T47D (cell line): ENCODE measurements around the gene OR13F1.
"Not testable (repeated sequence)": the region's sequence is repeated elsewhere in the genome, so short reads cannot be mapped to it uniquely, and the experiment has no call there.

ENCODE experiments used
- DNase-seq, 2 experiments: peaks; one replicate each; pipeline versions ENCODE4 v3.0.0 to v3.0.0-alpha.2; 2011 to 2012; ENCODE audit warnings: low read depth in 1 of 2, low spot score in 1 of 2
- JUND ChIP-seq: IDR thresholded peaks from 2 replicates; pipeline ENCODE4 v1.6.1; 2012; ENCODE audit warnings: low read depth
- in situ Hi-C: cut with HindIII; loops from 2 replicates; pipeline ENCODE4 v1.10.0; 2016; ENCODE audit warnings: low sequenced_read_pairs, low pct_unique_long_range_greater_than_20kb

Gene OR13F1, protein sequence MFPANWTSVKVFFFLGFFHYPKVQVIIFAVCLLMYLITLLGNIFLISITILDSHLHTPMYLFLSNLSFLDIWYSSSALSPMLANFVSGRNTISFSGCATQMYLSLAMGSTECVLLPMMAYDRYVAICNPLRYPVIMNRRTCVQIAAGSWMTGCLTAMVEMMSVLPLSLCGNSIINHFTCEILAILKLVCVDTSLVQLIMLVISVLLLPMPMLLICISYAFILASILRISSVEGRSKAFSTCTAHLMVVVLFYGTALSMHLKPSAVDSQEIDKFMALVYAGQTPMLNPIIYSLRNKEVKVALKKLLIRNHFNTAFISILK

DNA sequence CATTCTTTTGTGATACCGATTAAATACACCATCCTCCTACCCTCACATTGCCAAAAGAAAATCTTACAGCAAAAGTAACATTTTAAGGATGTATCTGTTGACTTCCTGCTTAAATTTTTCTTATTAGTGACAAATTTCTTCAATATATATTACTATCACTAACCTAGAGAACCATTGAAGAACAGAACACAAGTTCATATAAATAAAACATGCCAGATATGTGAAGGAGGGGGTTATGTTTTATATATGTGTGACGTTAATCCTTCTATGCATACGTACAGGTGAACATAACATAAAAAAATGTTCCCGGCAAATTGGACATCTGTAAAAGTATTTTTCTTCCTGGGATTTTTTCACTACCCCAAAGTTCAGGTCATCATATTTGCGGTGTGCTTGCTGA, at the start of gene OR13F1:
OR13F1 (plus strand) TSS at position 301 of the 400 bp plus-strand sequence; CDS start at position 301, 0 bp downstream.
- in situ Hi-C loops: no loop called here
- no peak for DNase-seq
- TF ChIP-seq JUND: no peak

DNA sequence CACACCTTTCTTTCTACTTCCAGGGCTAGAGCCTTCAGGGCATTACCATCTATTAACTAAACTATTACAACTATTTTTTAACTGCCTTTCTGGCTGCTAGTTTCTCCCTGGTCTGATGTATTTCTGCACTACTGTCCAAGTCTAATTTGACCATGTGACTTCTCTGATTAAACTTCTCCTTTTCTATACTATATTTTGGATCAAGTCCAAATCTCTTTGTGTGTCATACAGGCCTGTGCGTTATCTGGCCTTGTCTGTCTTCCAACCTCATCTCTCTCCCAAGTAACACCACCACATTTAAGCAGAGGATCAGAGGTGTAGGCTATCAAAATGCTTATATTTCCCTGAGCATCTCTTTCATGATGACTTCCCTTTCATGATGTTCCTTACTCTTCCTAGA, 47.2 kb upstream of the OR13F1 start:
- in situ Hi-C loops: no loop called here
- DNase-seq: no peak
- no peak for TF ChIP-seq JUND

DNA sequence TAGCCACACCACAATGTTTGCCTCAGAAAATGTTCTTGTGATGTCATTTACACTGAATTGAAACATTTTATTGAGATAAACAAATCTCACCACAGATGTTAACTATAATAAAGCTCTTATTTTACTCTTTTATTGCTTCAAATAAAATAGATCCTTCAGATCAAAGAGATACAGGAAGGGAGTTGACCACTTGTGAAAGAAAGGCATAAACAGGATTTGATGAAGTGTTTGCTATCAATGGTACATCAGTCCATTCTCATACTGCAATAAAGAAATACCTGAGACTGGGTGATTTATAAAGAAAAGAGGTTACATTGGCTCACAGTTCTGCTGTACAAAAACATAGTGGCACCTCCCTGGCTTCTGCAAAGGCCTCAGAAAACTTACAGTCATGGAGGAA, 40.2 kb upstream of the OR13F1 start:
- in situ Hi-C loops: no loop called here
- TF ChIP-seq JUND: no peak
- no peak for DNase-seq

DNA sequence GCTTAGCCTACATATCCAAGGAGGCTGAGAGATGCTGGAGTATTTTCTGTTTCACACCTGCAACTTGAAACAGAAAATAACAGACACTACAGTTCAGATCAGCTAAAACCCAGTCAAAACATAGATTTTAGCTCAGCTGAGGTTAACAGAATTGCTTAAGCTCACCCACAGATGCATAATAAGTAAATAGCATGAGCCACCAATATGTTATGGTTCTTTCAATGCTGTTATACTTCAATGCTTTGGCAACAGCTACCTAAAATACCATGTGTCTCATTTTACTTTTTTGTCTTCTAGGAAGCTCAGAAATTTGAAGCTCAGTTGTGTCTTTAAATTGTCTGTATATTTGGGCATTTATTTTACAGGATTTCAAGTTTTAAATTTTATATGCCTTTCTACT, 35.8 kb upstream of the OR13F1 start:
- TF ChIP-seq JUND: no peak
- in situ Hi-C loops: no loop called here
- no peak for DNase-seq

DNA sequence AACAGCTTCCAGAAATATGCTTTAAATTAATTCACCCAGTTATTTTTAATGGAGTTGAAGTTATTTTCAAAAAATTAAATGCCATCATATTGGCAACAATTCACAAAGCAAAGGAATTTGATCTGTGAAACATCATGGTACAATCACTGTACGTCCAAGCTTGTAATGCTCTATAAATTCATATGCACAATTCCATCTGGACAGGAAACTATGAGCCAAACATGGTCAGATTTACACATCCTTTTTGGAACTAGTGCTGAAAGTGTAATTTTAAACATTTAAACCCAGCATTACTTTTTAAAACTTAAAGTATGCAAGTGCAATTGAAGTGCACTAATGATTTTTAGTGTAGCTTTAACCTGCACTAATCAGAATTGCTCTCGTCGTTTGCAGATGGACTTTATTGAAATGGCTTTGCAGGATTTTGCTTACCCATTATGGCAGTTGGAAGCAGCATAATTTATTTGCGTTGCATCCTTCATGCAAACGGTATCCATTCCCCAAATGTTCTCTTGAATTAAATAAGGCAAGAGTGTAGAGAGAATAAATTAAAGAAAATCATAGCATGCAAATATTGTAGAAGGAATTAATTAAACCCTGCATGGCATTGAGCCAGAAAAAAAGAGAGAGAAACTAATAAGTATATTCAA, 21.0 kb upstream of the OR13F1 start:
- no peak for TF ChIP-seq JUND
- in situ Hi-C loops: no loop called here
- no peak for DNase-seq

DNA sequence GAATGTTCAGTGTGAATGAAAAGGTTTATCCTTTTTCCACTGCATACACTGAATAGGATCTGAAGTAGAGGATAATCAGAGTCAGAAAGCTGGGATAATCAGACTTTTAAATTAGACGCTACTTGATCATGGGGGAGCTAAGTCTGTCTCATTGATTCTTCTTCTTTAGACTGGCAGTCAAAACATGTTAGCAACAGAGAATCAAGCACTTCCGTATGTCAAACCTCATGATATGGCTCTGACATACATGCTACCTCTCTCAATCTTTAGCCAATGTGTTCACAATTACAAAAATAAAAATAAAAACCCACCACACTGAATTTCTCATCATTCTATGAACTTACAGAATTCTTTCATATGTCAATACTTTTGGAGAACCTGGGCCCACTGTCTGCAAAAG, 19.0 kb upstream of the OR13F1 start:
- in situ Hi-C loops: no loop called here
- no peak for TF ChIP-seq JUND

DNA sequence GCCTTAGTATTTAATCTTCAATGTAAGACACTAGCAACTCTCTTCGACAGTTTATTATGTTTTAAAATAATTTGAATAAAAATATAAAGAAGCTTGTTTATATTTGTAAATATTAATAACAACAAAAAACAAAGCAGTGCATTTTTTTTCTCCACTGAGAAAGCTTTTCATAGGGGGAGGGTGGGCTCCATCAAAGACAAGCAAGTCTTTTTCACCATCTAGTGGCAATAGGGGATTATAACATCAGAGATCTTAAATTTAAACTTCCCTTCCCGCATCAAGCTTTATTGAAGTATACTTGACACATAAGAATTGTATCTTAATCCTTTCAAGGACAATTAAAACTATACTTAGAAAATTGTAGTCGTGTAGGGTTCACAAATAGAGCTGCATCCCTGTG, 9.3 kb upstream of the OR13F1 start:
- in situ Hi-C loops: no loop called here

More for the DNA sequence above, 19.0 kb upstream of the OR13F1 start:
- no peak for DNase-seq

DNA sequence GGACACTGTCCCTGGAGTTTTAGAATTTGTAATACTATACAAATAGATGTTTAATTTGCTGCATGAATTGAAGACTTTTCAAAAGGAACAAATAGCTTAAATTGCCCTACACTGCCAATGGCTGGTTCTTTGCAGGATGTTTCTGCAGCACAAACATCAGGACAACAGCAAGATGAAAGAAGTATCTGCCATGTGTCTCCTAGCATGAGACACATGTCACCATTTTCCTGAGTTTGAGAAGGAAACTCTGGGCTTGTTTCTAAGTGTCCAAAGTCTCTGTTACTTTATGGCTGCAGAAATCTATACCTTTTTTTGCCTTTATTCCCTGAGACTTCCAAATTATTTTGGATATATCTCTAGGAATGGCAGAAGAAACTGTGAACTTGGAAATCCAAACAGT, 623 bp upstream of the OR13F1 start:
- in situ Hi-C loops: no loop called here
- TF ChIP-seq JUND: no peak
- no peak for DNase-seq

More for the DNA sequence above, 9.3 kb upstream of the OR13F1 start:
- no peak for TF ChIP-seq JUND
- peak; percentile 28 to 45 for DNase-seq

DNA sequence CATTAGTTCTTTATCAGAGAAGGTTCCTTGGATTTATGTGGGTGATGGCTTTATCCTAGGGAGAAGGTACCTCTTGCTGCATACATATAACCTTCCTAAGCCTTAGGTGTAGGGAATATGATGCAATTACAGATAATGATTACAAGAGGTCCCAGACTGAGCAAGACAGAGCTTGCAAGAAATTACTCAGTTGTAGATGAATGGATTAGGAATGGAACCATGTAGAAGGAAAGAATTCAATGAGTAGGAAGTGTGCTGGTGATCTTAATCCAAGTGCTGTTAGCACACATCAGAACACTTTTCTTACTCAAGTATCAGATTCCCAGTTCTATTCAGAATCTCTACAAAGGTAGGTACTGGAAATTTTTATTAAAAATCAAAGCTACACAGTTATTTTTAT, 2.5 kb downstream of the OR13F1 start:
- TF ChIP-seq JUND: no peak
- in situ Hi-C loops: no loop called here
- no peak for DNase-seq

DNA sequence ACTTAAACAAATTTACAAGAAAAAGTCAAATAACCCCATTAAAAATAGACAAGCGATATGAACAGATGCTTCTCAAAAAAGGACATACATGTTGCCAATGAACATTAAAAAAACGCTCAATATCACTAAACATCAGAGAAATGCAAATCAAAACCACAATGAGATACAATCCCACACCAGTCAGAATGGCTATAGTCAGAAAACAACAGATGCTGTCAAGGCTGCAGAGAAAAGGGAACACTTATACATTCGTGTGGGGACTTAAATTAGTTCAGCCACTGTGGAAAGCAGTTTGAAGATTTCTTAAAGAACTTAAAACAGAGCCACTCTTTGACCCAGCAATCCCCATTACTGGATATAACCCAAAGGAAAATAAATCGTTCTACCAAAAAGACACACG, 10.8 kb downstream of the OR13F1 start:
- TF ChIP-seq JUND: no peak
- no peak for DNase-seq
- in situ Hi-C loops: no loop called here

DNA sequence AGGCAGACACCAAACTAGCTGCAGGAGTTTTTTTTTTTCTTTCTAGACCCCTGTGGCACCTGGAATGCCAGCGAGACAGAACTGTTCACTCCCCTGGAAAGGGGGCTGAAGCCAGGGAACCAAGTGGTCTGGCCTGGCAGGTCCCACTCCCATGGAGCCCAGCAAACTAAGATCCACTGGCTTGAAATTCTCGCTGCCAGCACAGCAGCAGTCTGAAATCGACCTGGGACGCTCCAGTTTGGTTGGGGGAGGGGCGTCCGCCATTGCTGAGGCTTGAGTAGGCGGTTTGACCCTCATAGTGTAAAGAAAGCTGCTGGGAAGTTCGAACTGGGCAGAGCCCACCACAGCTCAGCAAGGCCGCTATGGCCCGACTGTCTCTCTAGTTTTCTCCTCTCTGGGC, 16.2 kb downstream of the OR13F1 start:
- in situ Hi-C loops, DNase-seq: not testable (repeated sequence)

DNA sequence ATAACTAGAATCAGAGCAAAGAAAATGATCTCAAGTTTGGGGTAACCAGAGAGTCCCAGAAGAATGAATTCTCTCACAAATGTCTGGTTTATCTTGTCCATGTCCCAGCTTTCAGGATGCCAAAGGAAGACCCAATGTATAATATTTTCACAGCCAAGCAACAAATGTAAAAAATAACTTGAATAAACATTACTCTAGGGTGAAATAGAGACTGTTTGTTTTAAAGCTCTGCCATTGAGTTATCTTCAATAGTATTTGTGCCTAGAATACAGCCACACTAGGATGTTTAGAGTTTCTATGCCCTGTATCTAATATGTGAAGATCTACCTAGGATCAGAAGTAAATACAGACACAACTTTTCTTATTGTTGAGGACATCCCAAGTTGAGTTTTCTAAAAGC, 23.0 kb downstream of the OR13F1 start, which contains the start of gene OR13C4:
OR13C4 (minus strand) TSS at position 101 of the 400 bp plus-strand sequence; CDS start at position 101, 0 bp downstream.
- DNase-seq: no peak
- in situ Hi-C loops: no loop called here
- TF ChIP-seq JUND: no peak

DNA sequence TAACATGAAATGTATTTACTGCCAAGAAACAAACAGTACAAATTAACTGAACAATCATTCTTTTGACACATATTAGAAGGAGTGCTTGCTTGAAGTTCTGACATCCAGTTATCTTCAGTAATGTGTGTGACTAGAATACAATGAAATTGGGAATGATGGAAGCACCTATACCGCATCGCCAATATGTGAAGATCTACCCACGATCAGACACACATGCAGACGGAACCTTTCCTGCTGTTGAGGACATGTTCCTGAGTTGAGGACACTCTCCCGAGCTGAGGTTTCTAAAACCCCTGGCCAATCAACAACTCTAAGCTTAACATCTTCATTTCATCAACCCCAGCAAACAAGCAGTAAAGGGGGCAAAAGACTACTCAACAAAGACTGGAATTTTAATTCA, 32.7 kb downstream of the OR13F1 start, which contains the start of gene OR13C3:
OR13C3 (minus strand) TSS at position 101 of the 400 bp plus-strand sequence. CDS start 133 bp downstream, outside the sequence.
- no peak for TF ChIP-seq JUND
- in situ Hi-C loops: no loop called here
- no peak for DNase-seq

DNA sequence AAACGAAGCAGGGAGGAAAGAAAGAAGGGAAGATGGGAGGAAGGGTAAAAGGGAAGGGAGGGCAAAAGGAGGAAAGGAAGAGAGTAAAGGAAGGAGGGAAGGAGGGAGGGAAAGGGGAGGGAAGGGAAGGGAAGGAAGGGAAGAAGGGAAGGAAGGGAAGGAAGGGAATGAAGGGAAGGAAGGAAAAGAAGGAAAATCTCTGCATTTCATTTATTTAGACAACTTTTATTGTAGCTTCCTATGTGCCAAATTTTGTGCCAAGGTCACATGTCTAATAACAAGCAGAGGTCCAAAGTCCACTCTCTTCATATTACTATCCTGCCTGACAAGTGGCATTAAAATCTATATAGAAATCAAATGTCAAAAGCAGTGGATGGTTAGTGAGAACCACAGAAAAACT, 35.2 kb downstream of the OR13F1 start:
- TF ChIP-seq JUND: no peak
- DNase-seq: no peak
- in situ Hi-C loops: no loop called here
